ENCODE results near the gene SLC35B1.
"Not testable (repeated sequence)": the region's sequence is repeated elsewhere in the genome, so short reads cannot be mapped to it uniquely, and the experiment has no call there.

SLC35B1 gene

DNA sequence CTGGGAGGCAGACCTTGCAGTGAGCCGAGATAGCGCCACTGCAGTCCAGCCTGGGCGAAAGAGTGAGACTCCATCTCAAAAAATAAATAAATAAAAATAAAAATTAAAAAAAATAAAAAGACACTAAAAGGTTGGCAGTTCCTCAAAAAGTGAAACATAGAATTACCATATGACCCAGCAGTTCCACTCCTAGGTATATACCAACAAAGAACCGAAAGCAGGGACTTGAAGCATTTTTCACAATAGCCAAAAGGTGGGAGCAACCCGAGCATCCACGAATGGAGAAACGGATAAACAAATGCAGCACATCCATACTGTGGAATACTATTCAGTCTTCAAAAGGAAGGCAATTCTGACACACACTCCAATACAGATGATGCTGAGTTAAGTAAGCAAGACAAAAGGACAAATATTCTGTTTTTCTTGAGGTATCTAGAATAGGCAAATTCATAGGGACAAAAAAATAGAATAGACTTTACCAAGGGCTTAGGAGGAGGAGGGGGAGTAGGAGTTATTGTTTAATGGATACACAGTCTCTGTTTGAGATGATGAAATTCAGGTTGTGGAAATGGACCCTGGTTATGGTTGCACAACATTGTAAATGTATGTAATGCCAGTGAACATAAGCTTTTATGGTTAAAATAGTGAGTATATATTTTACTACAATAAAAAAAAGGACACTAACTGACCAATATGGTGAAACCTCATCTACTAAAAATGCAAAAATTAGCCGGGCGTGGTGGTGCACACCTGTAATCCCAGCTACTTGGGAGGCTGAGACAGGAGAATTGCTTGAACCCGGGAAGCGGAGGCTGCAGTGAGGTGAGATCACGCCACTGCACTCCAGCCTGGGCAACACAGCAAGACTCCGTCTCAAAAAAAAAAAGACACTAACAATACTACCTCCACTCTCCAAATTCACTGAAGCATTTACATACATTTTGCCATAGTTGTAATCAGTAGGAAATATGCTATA, 27.0 kb upstream of the SLC35B1 start:
- in situ Hi-C loops (cut with HindIII; ENCODE audit: low sequenced_read_pairs): no loop called here

DNA sequence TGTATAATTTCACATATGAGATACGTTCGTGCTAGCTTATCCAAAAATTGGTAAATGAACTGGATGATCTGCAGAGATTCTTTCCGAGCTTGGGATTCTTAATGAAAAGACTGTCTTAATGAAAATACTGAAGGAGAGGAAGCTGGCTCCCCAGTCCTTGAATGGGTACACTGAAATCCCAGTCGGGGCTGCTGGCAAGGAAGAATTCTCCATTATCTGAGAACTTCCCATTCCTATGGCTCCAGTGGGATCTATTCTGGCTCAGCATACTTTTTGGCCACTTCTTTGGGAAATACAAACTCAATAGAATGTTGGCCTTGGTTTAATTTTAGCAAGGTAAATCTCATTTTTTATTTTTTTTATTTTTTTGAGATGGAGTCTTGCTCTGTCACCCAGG, 23.7 kb upstream of the SLC35B1 start:
- in situ Hi-C loops (cut with HindIII; ENCODE audit: low sequenced_read_pairs): no loop called here

DNA sequence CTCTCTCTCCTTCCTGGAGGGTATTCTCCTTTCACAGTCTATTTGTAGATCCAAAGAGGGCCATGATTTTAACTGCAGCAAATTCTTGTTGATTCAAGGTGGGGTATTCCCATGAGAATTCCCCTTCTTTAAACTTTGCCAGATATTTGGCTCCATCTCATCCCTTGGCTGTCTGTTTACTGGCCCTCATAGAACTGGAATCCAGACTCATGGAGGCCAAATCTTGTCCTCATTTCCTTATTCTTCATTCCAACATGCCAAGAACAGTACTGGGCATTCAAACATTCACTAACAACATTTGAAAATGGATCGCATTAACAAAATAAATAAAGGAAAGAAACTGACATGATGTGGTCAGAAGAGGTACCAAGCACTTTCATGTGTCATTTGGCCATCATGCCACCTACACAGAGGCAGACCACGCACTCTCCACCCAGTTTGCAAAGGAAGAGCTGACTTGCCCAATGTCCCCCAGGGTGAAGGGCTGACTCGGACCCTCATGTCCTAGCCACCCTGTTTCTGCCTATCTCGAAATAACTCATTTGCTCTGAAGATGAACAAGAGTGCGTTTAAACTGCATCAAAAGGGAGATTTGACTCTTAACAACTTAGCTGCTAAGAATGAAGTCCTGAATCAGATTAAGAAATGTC, 23.1 kb upstream of the SLC35B1 start:
- in situ Hi-C loops (cut with HindIII; ENCODE audit: low sequenced_read_pairs): no loop called here

DNA sequence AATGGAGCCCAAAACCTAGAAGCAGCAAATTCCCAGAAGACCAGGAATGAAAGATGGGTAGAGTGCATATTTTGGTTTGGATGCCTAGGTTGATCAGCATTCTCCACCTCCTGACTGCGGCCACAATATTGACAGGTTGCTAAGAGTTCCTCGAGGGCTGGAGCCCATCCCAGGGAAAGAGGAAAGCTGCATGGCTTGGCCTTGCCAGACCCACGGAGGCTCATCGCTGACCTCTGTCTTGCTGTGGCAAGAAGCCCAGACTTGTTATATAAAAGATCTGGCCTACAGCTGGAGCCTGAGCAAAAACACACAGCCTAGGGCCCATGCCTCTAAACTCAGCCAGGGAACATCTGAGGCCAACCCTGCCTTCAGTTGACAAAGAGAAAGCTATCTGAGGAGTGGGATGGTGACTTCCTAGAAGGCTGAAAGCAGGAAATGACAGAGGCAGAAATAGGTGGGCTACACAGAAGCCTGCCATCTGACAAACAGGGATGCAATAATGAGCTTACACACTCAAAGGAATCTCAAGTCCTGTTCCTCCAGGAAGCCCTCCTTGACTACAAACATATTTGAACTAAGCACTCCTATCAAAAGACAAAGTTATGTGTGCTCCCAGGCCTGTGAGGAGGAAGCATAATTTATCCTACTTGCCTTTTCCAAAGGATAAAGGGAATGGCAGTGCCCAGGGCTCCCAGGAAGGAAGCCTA, 22.5 kb upstream of the SLC35B1 start:
- in situ Hi-C loops (cut with HindIII; ENCODE audit: low sequenced_read_pairs): no loop called here

DNA sequence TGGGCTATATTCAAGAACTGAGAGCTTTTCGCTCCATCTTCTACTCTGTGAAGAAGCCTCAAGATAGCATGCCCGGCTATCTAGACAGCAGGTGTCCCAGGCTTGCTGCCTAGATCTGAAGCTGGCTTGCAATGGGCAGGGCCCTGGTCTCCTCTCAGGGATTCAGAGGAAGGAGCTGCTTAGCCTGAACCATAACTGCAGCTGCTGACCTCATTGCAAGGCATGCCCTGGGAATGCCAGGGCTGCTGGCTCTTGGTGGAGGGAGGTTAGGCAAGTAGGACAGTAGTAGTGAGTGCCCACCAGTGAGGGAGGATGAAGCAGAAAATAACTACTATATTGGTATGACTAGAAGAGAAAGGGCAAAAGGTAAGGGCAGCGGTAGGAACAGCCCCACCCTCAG, 21.3 kb upstream of the SLC35B1 start:
- in situ Hi-C loops (cut with HindIII; ENCODE audit: low sequenced_read_pairs): no loop called here

DNA sequence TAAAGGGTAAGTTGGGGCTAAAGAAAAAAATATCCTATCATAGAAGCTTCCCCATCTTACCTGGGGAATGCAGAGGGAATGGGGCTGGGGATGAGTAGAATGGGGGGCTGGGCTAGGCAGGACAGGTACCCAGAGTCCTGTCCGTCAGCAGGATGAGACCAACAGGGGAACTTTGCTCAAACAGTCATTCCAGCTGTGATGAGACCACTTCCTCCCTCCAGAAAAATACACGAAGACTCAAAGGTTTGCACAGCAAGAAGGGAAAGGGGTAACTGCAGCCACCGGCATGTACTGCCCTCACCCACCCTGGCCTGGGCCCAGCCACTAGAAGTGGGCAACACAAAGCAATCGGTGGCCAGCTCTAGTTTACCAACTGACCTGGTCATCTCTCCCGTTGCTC, 20.7 kb upstream of the SLC35B1 start:
- in situ Hi-C loops (cut with HindIII; ENCODE audit: low sequenced_read_pairs): no loop called here

DNA sequence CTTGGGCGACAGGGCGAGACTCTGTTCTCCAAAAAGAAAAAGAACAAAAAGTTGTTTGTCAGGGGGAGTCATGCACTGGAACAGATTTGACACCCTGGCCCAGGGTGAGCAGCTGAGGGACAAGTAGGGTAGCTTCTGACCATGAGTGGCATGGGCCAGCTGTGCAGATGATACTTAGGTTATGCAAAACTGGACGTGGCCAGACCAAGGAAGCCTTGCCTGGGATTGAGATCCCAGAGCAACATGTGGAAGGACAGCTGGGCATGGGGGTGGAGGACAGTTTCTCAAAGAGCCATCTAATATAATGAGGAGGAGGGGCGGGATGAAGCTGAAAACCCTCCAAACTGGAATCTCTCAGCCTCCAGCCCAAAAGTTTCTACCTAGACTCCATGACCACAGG, 19.6 kb upstream of the SLC35B1 start:
- in situ Hi-C loops (cut with HindIII; ENCODE audit: low sequenced_read_pairs): no loop called here

DNA sequence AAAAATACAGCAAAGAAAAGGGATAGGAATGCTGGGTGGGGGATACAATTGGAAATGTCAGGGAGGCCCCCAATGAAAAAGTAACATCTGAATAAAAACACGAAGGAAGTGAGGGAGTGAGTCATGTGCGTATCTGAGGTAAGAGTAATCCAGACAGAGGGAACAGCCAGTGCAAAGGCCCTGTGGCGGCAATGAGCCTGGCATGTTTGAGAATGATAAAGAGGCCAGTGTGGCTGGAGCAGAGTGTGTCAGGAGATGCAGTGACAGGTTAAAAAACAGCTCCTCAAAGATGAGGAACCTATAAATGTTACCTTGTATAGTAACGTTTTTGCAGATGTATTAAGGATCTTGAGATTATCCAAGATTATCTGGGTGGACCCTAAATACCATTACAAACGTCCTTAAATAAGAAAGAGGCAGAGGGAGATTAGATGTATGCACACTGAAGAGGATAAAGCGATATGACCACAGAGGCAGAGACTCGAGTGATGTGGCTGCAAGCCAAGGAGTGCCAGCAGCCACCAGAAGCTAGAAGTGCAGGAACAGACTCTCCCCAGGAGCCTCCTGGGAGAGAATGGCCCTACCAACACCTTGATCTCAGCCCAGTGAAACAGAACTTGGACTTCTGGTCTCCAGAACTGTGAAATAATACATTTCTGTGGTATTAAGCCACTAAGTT, 17.8 kb upstream of the SLC35B1 start:
- in situ Hi-C loops (cut with HindIII; ENCODE audit: low sequenced_read_pairs): no loop called here

DNA sequence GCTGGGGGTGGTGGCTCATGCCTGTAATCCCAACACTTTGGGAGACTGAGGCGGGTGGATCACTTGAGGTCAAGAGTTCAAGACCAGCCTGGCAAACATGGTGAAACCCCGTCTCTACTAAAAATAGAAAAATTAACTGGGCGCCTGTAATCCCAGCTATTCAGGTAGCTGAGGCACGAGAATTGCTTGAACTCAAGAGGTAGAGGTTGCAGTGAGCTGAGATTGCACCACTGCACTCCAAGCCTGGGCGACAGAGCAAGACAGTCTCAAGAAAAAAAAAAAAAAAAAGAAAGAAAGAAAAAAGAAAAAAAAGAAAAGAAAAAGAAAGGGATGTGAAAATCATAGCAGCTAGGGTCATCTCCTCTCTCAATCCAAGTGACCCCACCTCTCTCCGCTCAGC, 16.8 kb upstream of the SLC35B1 start:
- in situ Hi-C loops (cut with HindIII; ENCODE audit: low sequenced_read_pairs): not testable (repeated sequence)

DNA sequence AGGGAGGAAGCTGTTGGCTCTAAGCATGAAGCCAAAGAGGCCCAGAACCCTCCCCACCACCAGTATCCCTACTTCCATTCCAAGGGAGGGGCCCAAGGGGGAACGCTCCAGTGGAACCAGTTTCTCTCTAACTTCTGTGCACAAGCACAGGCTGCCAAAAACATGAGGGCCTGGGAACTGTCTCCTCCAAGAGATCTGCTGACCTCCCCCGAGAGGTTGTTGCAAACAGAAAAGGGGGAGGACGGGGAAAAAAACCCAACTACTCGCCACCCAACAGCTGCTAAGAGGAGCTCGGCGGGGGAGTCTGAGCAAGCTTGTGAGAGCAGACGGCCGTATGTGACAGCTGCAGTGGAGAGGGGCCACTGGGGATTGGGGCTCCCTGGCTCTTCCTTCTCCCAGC, 15.7 kb upstream of the SLC35B1 start:
- in situ Hi-C loops (cut with HindIII; ENCODE audit: low sequenced_read_pairs): no loop called here

DNA sequence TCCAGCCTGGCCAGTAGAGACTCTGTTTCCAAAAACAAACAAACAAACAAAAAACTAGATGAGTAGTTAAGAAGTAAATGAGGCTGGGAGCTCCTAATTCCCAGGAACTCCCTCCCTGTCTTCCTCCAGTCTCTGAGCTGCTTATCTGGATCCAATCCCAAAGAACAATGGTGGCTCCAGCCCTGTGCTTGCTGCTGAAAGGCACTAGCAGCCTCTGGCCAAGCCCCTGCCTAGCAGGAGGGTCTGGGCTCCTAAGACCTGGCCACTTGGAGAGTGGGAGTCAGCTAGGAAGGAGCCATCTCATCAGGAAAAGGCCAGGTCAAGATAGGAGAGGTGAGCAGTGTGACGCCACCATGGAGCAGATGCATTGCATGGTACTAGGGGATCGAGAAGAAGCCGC, 14.3 kb upstream of the SLC35B1 start:
- in situ Hi-C loops (cut with HindIII; ENCODE audit: low sequenced_read_pairs): no loop called here

DNA sequence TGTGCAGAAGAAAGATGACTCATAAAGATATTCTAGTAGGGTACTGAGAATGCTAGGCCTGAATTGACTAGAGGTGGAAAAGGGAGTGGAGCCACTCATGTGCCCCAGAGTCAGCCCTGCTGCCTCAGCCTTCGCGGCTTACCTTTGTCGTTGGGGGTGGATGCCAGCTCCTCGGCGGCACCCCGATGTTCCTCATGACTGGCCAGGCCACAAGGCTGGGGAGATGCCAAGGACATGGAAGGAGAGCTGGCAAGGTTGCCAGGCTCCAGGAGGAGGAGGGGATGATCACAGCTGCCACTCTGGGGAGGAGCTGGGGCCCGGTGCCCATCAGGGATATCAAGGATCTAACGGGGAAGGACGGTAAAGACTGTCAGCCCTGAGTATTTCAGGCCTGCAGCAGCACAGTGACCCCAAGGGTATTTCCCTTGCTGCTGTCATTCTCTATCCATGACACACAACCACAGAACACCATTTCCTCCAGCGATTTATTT, 9.7 kb upstream of the SLC35B1 start:
- in situ Hi-C loops (cut with HindIII; ENCODE audit: low sequenced_read_pairs): no loop called here

DNA sequence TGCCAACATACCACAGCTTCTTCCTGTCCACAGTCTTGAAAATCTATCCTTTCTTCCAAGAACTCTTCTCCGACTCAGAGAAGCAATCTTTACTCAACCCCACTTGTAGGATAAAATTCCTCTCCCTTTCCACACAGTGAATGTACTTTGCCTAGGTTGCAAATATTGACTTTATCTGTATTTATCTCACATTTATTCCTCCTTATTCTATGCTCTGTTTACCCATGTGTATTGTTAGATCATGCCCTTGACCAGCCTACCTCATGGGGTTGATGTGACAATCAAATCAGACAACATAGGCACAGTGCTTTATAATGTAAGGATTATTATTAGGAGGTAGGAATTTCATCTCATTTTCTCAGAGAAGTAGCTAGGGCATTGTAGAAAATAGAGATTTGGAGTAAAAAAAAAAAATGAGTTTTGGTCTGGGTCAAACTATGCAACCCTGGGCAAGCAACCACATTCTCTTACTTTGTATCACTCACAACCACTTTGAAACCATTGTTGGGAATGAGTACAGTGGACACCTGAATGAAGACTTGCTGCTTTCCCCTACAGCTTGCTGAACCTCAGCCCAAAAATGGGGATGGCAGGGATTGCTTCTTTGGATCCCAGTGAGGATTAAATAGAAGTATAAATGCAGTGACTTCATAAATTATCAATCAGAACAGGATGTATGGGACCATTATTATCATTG, 9.1 kb upstream of the SLC35B1 start:
- in situ Hi-C loops (cut with HindIII; ENCODE audit: low sequenced_read_pairs): no loop called here

DNA sequence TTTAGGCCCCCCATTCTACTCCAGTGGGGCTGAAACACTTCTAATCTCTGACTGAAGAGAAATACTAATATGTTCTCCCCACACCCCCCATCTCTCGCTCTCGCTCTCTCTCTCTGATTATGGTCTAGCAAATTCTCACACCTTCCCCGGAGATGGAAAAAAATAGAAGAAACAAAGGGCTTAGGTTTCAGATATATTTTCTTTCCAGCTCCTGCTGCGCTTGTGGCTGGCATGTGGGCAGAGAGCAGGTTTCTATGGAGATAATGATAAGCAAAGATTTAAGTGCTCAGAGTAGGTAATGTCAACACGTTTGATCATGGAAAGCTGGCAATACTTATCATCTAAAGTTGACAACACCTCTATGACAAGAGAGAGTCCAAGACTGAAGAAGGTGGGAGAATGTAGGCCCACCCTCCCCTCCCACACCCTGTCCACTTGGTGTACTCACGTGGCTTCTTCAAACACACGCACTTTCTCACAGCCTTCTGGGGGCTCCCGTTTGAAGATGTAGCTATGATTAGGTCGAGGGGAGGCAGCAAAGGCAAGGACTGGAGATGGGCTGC, 8.0 kb upstream of the SLC35B1 start:
- in situ Hi-C loops (cut with HindIII; ENCODE audit: low sequenced_read_pairs): no loop called here

DNA sequence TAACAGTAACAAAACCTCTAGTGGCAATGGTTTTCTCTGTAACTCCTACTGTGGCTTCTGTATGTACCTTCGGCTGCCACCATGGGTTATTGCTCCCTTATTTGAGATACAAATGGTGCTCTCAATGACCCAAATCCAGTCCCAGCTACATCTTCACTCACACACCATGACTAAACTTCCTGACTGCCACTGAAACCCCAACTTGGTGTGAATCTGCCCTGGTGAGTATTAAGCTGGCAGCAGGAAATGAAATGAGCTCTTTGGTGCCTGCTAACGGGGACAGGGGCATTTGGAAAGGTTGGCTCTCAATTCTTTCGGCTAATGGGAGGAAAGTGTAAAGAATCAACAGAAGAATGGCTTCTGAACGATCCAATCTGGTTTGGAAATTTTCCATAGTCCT, 7.5 kb upstream of the SLC35B1 start:
- in situ Hi-C loops (cut with HindIII; ENCODE audit: low sequenced_read_pairs): no loop called here

DNA sequence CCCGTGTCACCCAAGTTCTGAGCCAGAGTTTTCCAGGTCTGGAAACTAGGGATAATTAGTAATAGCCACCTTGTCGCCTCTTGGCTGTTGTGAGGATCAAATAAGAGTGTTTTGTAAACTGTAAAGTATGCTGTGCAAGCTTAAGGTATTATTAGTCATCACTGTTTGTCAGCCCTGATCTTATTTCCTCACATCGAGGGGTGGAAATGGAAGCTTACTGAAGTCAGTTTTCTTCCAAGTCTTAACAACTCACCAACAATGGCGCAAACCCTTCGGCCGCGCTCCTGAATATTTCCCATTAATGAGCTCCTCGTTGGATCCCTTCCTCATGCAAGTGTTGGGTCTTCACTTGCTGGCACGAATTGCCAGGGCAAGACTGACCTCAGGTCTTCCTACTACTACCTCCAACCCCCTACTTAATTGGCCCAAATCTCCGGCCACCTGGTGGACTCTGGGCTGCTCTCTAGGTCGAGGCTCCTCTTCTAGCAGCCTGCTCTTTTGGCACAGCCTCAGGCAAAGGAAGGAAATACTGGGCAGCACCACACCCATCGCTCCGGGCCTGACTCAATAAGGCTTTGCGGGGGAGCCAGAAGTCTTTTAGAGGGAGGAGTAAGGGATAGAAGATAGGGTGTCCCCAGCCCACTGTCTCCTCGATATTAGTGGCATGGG, 885 bp upstream of the SLC35B1 start:
- in situ Hi-C loops (cut with HindIII; ENCODE audit: low sequenced_read_pairs): no loop called here

DNA sequence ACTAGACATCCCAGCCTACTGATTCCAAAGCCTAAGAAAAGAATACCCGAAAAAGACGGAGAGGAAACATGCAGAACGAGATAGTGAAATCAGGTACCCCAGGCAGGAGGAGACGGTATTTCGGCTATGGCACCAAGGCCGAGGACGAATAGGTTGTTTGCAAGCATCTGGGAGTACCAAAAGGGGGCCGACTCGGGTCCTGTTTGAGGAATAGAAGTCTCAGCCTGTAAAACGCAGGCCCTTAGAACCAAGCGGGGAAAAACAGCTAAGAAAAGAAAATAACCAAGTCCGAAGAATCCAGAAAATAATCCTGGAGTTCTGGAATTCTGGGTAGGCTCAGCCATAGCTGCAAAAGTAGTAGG, 537 bp downstream of the SLC35B1 start:
- in situ Hi-C loops (cut with HindIII; ENCODE audit: low sequenced_read_pairs): no loop called here

DNA sequence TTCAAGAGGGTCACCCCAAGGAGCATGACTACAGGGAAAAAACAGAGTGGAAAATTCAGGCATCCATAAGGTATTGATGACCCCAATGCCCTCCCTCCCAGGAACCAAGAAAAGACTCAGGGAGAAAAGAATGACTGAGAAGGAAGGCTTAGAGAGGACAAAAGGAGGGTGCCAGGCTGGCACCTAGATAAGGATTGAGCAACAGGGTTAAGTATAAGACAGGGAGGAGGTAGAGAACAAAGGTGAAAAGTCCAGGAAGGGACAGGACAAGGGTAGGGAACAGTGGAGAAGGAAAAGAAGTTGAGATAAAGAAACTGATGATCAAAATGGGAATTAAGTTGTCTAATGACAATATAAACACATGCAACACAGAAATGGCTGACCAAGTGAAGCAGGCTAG, 2.5 kb downstream of the SLC35B1 start:
- in situ Hi-C loops (cut with HindIII; ENCODE audit: low sequenced_read_pairs): no loop called here

DNA sequence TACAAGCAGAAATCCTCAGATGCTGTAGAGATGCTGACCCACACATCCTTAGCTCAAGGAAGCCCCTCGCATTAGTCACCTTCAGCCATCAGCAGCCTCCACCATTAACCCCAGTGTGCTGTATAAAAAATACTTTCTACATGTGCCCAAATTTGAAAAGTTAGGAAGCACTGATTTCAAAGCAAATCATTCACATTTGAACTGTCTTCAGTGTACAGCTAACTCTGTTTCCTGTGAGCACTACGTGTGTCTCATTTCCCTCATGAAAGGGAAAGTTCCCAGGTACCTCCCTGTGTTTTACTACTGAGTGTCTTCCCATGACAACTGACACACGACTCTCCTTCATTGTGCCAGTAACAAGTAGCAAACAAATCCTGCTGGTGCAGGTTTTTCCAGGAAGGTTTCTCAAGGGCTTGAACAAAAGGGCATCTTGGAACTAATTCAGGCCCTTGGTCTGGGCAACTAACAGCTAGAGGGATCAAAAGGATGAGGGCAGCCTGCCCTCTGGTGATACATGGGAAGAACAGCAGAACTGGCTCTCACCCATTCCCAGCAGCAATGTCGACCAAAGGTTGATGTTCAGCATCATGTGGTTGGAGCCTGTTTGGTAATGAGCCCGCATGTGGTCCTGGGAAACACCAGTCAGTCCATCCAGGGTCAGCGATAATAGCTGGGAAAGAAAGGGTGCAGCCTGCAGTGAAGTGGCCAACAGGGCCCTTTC, 4.0 kb downstream of the SLC35B1 start:
- in situ Hi-C loops (cut with HindIII; ENCODE audit: low sequenced_read_pairs): no loop called here
